Measurements from ENCODE around the gene TM2D1.
A peak's percentile ranks its signal among the peaks of the same experiment; 100 is the strongest.
"Not testable (repeated sequence)": the region's sequence is repeated elsewhere in the genome, so short reads cannot be mapped to it uniquely, and the experiment has no call there.

The TM2D1 gene

GRCh38 chr1:61724813-61725694 is at the start of gene TM2D1:
TSS of gene TM2D1 (minus strand) at chr1:61725141. CDS start at chr1:61725120, 21 bp downstream.
- peak; percentile 92 for DNase-seq

GRCh38 chr1:61770131-61770530 is 45.2 kb upstream of the TM2D1 start:
- DNase-seq: no peak

GRCh38 chr1:61757950-61758349 is 33.0 kb upstream of the TM2D1 start:
- no peak for DNase-seq

GRCh38 chr1:61756773-61757172 is 31.8 kb upstream of the TM2D1 start:
- no peak for DNase-seq

GRCh38 chr1:61754545-61754944 is 29.6 kb upstream of the TM2D1 start:
- no peak for DNase-seq

- no peak for DNase-seq
Observed at GRCh38 chr1:61753998-61754508, 29.1 kb upstream of the TM2D1 start.

- DNase-seq: no peak
Observed at GRCh38 chr1:61752921-61753389, 28.0 kb upstream of the TM2D1 start.

GRCh38 chr1:61749574-61749973 is 24.6 kb upstream of the TM2D1 start:
- DNase-seq: no peak

GRCh38 chr1:61748566-61748965 is 23.6 kb upstream of the TM2D1 start:
- DNase-seq: no peak

- DNase-seq: no peak
Observed at GRCh38 chr1:61746813-61747212, 21.9 kb upstream of the TM2D1 start.

- DNase-seq: no peak
Observed at GRCh38 chr1:61743716-61744580, 19.0 kb upstream of the TM2D1 start.

- DNase-seq: no peak
Observed at GRCh38 chr1:61743431-61743705, 18.4 kb upstream of the TM2D1 start.

GRCh38 chr1:61742620-61743430 is 17.9 kb upstream of the TM2D1 start:
- DNase-seq: peak; percentile 45

- peak; percentile 67 for DNase-seq
Observed at GRCh38 chr1:61741711-61742619, 17.0 kb upstream of the TM2D1 start, which contains the start of gene PATJ. TSS of gene PATJ (plus strand) at chr1:61742480. CDS start at chr1:61762893, 20,413 bp downstream.

GRCh38 chr1:61740751-61741700 is 16.1 kb upstream of the TM2D1 start:
- DNase-seq: no peak

- no peak for DNase-seq
Observed at GRCh38 chr1:61732726-61733125, 7.8 kb upstream of the TM2D1 start.

GRCh38 chr1:61730679-61731078 is 5.7 kb upstream of the TM2D1 start:
- DNase-seq: not testable (repeated sequence)

GRCh38 chr1:61727544-61727943 is 2.6 kb upstream of the TM2D1 start:
- no peak for DNase-seq

GRCh38 chr1:61724506-61724812 is 482 bp downstream of the TM2D1 start:
- no peak for DNase-seq

- DNase-seq: not testable (repeated sequence)
Observed at GRCh38 chr1:61718996-61719663, 5.8 kb downstream of the TM2D1 start.

Data from stimulated activated CD8-positive, alpha-beta memory T cell treated with anti-CD3 and anti-CD28 coated beads, Interleukin-4, amount 100 ng/mL, for 48 hours (primary cell).